Measurements from ENCODE around the gene OXA1L. TPM values are rescaled to one million over a fixed set of nuclear protein-coding genes. Genes with fewer than 3 reads are reported as not detected.

Gene OXA1L
- total and polyA plus RNA-seq, 2 experiments from 2014 or later, result 59.4 to 88.1 TPM

DNA sequence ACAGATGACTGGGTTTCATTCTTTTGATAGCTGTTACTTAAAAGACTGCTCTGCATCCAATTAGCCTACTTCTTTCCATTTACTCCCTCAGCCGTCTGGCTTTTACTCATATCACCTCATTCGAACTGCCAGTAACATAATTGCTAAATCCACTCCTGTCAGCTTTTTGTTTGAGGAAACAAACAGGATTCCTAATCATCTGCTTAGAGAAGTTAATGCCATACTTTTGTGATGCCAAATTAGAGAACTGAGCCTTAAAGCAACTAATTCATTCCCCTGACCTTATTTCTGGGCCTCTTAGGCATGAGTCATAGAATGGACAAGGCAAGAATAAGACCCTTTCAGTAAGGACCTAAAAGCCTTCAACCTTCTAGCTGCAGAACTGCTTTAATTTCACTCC is 2.9 kb downstream of the OXA1L start:
- Histone ChIP-seq H4K20me1 (ENCODE audit: insufficient read depth, poor library complexity, severe bottlenecking) (no peaks in the 10 kb centered on the region), H2AFZ (no peak overlapping the region), H3K36me3 (replicated peaks; ENCODE audit: insufficient read depth, low read depth) (no peaks in the 10 kb centered on the region), H3K4me3 (no peak overlapping the region), H3K4me1 (ENCODE audit: insufficient read depth) (peaks cover 16% of the 10 kb centered on the region), H3K27ac (no peak overlapping the region), H3K9me3 (ENCODE audit: low read depth) (no peaks in the 10 kb centered on the region), H3K79me2 (peaks cover 34% of the 10 kb centered on the region), H3K27me3 (no peaks in the 10 kb centered on the region), H3K9me2 (replicated peaks; ENCODE audit: insufficient read depth) (no peaks in the 10 kb centered on the region), H3K4me2 (no peak overlapping the region)
- 82% methylated on average over 2 of the region's 2 CpGs for WGBS (ENCODE audit: low lambda C conversion rate, missing lambda C conversion rate)
- no peak for DNase-seq (ENCODE audit: low spot score)
- no peak for TF ChIP-seq EZH2phosphoT487 (IDR thresholded peaks at IDR 0.05; ENCODE audit: low read depth, severe bottlenecking, unreplicated experiment)
- no peak for TF ChIP-seq EZH2 (IDR thresholded peaks at IDR 0.05; ENCODE audit: borderline replicate concordance)
- TF ChIP-seq, protein P1, sequence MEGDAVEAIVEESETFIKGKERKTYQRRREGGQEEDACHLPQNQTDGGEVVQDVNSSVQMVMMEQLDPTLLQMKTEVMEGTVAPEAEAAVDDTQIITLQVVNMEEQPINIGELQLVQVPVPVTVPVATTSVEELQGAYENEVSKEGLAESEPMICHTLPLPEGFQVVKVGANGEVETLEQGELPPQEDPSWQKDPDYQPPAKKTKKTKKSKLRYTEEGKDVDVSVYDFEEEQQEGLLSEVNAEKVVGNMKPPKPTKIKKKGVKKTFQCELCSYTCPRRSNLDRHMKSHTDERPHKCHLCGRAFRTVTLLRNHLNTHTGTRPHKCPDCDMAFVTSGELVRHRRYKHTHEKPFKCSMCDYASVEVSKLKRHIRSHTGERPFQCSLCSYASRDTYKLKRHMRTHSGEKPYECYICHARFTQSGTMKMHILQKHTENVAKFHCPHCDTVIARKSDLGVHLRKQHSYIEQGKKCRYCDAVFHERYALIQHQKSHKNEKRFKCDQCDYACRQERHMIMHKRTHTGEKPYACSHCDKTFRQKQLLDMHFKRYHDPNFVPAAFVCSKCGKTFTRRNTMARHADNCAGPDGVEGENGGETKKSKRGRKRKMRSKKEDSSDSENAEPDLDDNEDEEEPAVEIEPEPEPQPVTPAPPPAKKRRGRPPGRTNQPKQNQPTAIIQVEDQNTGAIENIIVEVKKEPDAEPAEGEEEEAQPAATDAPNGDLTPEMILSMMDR (IDR thresholded peaks at IDR 0.05; ENCODE audit: poor library complexity), result no peak

DNA sequence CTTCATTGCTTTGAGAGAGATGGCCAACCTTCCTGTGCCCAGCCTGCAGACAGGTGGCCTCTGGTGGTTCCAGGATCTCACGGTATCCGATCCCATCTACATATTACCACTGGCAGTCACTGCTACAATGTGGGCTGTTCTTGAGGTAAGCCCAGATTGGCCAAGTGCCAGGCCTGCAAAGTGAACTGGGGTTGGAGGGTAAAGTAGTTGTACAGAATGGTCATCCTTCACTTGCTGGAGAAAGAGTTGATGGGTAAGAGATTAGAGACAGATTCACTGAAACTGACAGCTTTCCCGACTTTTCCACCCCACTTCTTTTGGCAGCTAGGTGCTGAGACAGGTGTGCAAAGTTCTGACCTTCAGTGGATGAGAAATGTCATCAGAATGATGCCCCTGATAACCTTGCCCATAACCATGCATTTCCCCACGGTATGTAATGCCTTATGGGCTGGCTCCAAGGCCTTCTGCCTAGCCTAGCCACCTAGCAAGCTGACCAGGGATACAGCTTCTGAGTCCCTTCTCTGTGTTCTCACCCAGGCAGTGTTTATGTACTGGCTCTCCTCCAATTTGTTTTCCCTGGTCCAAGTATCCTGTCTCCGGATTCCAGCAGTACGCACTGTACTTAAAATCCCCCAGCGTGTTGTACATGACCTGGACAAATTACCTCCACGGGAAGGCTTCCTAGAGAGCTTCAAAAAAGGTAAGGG is 4.1 kb downstream of the OXA1L start:
- no peaks in the 10 kb centered on the region for H3K9me2 ChIP-seq (replicated peaks; ENCODE audit: insufficient read depth)
- TF ChIP-seq, protein P1 (IDR thresholded peaks at IDR 0.05; ENCODE audit: poor library complexity), result no peak
- TF ChIP-seq EZH2 (IDR thresholded peaks at IDR 0.05; ENCODE audit: borderline replicate concordance) (no peak), EZH2phosphoT487 (IDR thresholded peaks at IDR 0.05; ENCODE audit: low read depth, severe bottlenecking, unreplicated experiment) (no peak)
- DNase-seq (ENCODE audit: low spot score), result no peak
- peaks cover 30% of the 10 kb centered on the region for H3K79me2 ChIP-seq
- no peaks in the 10 kb centered on the region for H4K20me1 ChIP-seq (ENCODE audit: insufficient read depth, poor library complexity, severe bottlenecking)
- 95% methylated on average over 8 of the region's 8 CpGs for WGBS (ENCODE audit: low lambda C conversion rate, missing lambda C conversion rate)
- no peaks in the 10 kb centered on the region for H3K27me3 ChIP-seq
- no peaks in the 10 kb centered on the region for H3K9me3 ChIP-seq (ENCODE audit: low read depth)
- H3K4me3 ChIP-seq, result no peak overlapping the region
- no peaks in the 10 kb centered on the region for H3K36me3 ChIP-seq (replicated peaks; ENCODE audit: insufficient read depth, low read depth)
- peaks cover 13% of the 10 kb centered on the region for H3K4me1 ChIP-seq (ENCODE audit: insufficient read depth)
- no peak overlapping the region for H3K4me2 ChIP-seq
- no peak overlapping the region for H3K27ac ChIP-seq
- H2AFZ ChIP-seq, result no peak overlapping the region

DNA sequence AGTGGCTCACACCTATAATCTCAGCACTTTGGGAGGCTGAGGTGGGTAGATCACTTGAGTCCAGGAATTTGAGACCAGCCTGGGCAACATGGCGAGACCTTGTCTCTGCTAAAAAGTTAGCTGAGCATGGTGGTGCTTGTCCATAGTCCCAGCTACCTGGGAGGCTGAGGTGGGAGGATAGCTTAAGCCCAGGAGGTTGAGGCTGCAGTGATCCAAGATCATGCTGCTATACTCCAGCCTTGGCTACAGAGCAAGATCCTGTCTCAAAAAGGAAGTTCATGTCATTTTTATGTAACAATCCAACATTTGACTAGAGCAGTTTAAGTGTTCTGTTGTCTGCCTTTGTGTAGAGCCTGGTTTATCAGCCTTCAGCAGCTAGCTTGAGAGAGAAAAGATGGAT is 6.2 kb downstream of the OXA1L start:
- H3K27ac ChIP-seq, result peak overlapping the region; percentile 1
- no peaks in the 10 kb centered on the region for H3K9me3 ChIP-seq (ENCODE audit: low read depth)
- WGBS (ENCODE audit: low lambda C conversion rate, missing lambda C conversion rate), result 96% methylated on average over 1 of the region's 1 CpG
- H3K27me3 ChIP-seq, result no peaks in the 10 kb centered on the region
- TF ChIP-seq, protein P1 (IDR thresholded peaks at IDR 0.05; ENCODE audit: poor library complexity), result no peak
- TF ChIP-seq EZH2 (IDR thresholded peaks at IDR 0.05; ENCODE audit: borderline replicate concordance) (no peak), EZH2phosphoT487 (IDR thresholded peaks at IDR 0.05; ENCODE audit: low read depth, severe bottlenecking, unreplicated experiment) (no peak)
- H2AFZ ChIP-seq, result no peak overlapping the region
- no peaks in the 10 kb centered on the region for H3K36me3 ChIP-seq (replicated peaks; ENCODE audit: insufficient read depth, low read depth)
- peaks cover 16% of the 10 kb centered on the region for H3K79me2 ChIP-seq
- H4K20me1 ChIP-seq (ENCODE audit: insufficient read depth, poor library complexity, severe bottlenecking), result no peaks in the 10 kb centered on the region
- H3K9me2 ChIP-seq (replicated peaks; ENCODE audit: insufficient read depth), result no peaks in the 10 kb centered on the region
- peaks cover 3% of the 10 kb centered on the region for H3K4me1 ChIP-seq (ENCODE audit: insufficient read depth)
- no peak overlapping the region for H3K4me2 ChIP-seq
- DNase-seq (ENCODE audit: low spot score), result no peak
- H3K4me3 ChIP-seq, result no peak overlapping the region

All from hepatocyte (in vitro differentiated cells).